ENCODE results near the gene ZSWIM6. TPM values are rescaled to one million over a fixed set of nuclear protein-coding genes. Genes with fewer than 3 reads are reported as not detected.

Gene ZSWIM6
- total and polyA plus RNA-seq, 2 experiments from 2014 or later, result 3.9 to 6.0 TPM

DNA sequence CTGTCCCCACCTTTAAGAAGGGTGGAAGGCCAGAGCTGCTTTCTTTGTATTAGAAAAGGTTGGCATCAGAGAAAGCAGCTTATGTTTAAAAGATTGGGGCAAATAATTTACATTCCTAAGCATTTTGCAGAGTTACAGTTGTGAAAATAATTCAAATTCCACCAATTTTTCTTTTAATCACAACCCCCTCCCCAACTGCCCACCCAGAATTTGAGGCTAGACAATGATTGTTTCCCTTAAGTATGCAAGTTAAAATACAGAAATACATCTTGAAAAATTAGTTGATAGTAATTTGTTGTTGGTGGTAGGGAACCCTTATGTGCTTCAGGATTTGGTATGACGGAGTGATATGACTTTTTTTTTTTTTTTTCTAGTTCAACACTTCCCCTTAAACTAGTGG lies 133.0 kb downstream of the ZSWIM6 start (continued):
- TF ChIP-seq, protein P1, sequence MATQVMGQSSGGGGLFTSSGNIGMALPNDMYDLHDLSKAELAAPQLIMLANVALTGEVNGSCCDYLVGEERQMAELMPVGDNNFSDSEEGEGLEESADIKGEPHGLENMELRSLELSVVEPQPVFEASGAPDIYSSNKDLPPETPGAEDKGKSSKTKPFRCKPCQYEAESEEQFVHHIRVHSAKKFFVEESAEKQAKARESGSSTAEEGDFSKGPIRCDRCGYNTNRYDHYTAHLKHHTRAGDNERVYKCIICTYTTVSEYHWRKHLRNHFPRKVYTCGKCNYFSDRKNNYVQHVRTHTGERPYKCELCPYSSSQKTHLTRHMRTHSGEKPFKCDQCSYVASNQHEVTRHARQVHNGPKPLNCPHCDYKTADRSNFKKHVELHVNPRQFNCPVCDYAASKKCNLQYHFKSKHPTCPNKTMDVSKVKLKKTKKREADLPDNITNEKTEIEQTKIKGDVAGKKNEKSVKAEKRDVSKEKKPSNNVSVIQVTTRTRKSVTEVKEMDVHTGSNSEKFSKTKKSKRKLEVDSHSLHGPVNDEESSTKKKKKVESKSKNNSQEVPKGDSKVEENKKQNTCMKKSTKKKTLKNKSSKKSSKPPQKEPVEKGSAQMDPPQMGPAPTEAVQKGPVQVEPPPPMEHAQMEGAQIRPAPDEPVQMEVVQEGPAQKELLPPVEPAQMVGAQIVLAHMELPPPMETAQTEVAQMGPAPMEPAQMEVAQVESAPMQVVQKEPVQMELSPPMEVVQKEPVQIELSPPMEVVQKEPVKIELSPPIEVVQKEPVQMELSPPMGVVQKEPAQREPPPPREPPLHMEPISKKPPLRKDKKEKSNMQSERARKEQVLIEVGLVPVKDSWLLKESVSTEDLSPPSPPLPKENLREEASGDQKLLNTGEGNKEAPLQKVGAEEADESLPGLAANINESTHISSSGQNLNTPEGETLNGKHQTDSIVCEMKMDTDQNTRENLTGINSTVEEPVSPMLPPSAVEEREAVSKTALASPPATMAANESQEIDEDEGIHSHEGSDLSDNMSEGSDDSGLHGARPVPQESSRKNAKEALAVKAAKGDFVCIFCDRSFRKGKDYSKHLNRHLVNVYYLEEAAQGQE (IDR thresholded peaks at IDR 0.05; ENCODE audit: unreplicated experiment), result no peak
- TF ChIP-seq CREB1 (CRISPR knock-in tag; IDR thresholded peaks at IDR 0.05; ENCODE audit: low read depth), result no peak
- TF ChIP-seq STAT1 (IDR thresholded peaks at IDR 0.05; ENCODE audit: unreplicated experiment), result no peak
- TF ChIP-seq, protein P2, sequence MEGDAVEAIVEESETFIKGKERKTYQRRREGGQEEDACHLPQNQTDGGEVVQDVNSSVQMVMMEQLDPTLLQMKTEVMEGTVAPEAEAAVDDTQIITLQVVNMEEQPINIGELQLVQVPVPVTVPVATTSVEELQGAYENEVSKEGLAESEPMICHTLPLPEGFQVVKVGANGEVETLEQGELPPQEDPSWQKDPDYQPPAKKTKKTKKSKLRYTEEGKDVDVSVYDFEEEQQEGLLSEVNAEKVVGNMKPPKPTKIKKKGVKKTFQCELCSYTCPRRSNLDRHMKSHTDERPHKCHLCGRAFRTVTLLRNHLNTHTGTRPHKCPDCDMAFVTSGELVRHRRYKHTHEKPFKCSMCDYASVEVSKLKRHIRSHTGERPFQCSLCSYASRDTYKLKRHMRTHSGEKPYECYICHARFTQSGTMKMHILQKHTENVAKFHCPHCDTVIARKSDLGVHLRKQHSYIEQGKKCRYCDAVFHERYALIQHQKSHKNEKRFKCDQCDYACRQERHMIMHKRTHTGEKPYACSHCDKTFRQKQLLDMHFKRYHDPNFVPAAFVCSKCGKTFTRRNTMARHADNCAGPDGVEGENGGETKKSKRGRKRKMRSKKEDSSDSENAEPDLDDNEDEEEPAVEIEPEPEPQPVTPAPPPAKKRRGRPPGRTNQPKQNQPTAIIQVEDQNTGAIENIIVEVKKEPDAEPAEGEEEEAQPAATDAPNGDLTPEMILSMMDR (conservative IDR thresholded peaks at IDR 0.05; ENCODE audit: low read depth in 2 of 2), result no peak
- no peak for TF ChIP-seq EZH2 (IDR thresholded peaks at IDR 0.05; ENCODE audit: low read depth, unreplicated experiment)
- TF ChIP-seq, protein P3, sequence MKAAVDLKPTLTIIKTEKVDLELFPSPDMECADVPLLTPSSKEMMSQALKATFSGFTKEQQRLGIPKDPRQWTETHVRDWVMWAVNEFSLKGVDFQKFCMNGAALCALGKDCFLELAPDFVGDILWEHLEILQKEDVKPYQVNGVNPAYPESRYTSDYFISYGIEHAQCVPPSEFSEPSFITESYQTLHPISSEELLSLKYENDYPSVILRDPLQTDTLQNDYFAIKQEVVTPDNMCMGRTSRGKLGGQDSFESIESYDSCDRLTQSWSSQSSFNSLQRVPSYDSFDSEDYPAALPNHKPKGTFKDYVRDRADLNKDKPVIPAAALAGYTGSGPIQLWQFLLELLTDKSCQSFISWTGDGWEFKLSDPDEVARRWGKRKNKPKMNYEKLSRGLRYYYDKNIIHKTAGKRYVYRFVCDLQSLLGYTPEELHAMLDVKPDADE (IDR thresholded peaks at IDR 0.05), result no peak
- no peak for TF ChIP-seq ZNF114 (CRISPR knock-in tag; IDR thresholded peaks at IDR 0.05)
- no peak for TF ChIP-seq JUNB (IDR thresholded peaks at IDR 0.05; ENCODE audit: unreplicated experiment)
- no peak for TF ChIP-seq EZH2phosphoT487 (IDR thresholded peaks at IDR 0.05; ENCODE audit: unreplicated experiment)
- TF ChIP-seq ZNF331 (CRISPR knock-in tag; IDR thresholded peaks at IDR 0.05; ENCODE audit: low read depth), result no peak
- TF ChIP-seq POLR2AphosphoS5 (IDR thresholded peaks at IDR 0.05; ENCODE audit: low read depth), result no peak

DNA sequence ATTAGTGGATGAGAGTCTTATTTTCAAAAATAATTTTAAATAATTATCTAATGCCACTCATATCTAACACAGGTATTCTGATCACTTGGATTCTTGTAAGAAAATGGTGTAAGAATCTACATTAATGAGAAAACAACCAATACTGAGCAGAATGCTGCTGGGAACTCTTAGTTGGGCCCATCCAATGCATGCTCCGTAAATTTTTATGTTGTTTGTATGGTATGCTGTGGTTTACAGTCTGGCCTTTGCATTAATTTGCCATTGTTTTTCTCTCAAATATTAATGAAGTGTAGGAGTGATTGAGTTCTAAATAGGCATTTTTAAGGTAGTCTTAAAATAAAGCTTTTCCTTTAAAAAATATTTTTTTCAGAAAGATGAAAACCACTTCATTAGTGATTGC lies 133.4 kb downstream of the ZSWIM6 start:
- peaks cover 37% of the 10 kb centered on the region for H3K4me1 Mint-ChIP-seq
- peaks cover 17% of the 10 kb centered on the region for H3K79me2 ChIP-seq (replicated peaks; ENCODE audit: insufficient read depth)
- peaks cover 34% of the 10 kb centered on the region for H3K4me1 ChIP-seq (ENCODE audit: insufficient read depth)
- TF ChIP-seq, protein P1 (IDR thresholded peaks at IDR 0.05; ENCODE audit: unreplicated experiment), result no peak
- TF ChIP-seq EZH2 (IDR thresholded peaks at IDR 0.05; ENCODE audit: low read depth, unreplicated experiment) (no peak), EZH2phosphoT487 (IDR thresholded peaks at IDR 0.05; ENCODE audit: unreplicated experiment) (no peak), JUNB (IDR thresholded peaks at IDR 0.05; ENCODE audit: unreplicated experiment) (no peak), CREB1 (CRISPR knock-in tag; IDR thresholded peaks at IDR 0.05; ENCODE audit: low read depth) (no peak), ZNF331 (CRISPR knock-in tag; IDR thresholded peaks at IDR 0.05; ENCODE audit: low read depth) (no peak), STAT1 (IDR thresholded peaks at IDR 0.05; ENCODE audit: unreplicated experiment) (no peak), ZNF114 (CRISPR knock-in tag; IDR thresholded peaks at IDR 0.05) (no peak), NANOG (IDR thresholded peaks at IDR 0.05; ENCODE audit: borderline replicate concordance) (no peak), POLR2AphosphoS5 (IDR thresholded peaks at IDR 0.05; ENCODE audit: low read depth) (no peak)
- TF ChIP-seq, protein P3 (IDR thresholded peaks at IDR 0.05), result no peak
- TF ChIP-seq, protein P2 (conservative IDR thresholded peaks at IDR 0.05; ENCODE audit: low read depth in 2 of 2), result no peak

More for the DNA sequence above, 133.4 kb downstream of the ZSWIM6 start:
- no peak overlapping the region for H3K4me3 Mint-ChIP-seq
- DNase-seq (ENCODE audit: low spot score) (no peak), ATAC-seq (no peak)
- no peaks in the 10 kb centered on the region for H3K9me3 Mint-ChIP-seq
- H3K36me3 Mint-ChIP-seq (ENCODE audit: low read depth), result no peaks in the 10 kb centered on the region
- Histone ChIP-seq H2AFZ (no peak overlapping the region), H4K20me1 (replicated peaks; ENCODE audit: insufficient read depth) (no peaks in the 10 kb centered on the region; the same call in 1 of the 2 replicates), H3K27me3 (ENCODE audit: insufficient read depth) (no peaks in the 10 kb centered on the region), H3K9me2 (ENCODE audit: insufficient read depth) (no peaks in the 10 kb centered on the region), H3K36me3 (ENCODE audit: insufficient read depth) (no peaks in the 10 kb centered on the region), H3F3A (replicated peaks; ENCODE audit: low read depth) (no peaks in the 10 kb centered on the region), H3K4me2 (no peak overlapping the region), H3K4me3 (no peak overlapping the region), H3K27ac (ENCODE audit: low read depth) (no peak overlapping the region)
- no peak overlapping the region for H3K27ac Mint-ChIP-seq
- H3K27me3 Mint-ChIP-seq (ENCODE audit: insufficient read depth, low read depth, poor library complexity), result no peaks in the 10 kb centered on the region

All from GM23338 (cell line).